Measurements from ENCODE around the gene CDC42BPA.
"Not testable (repeated sequence)": the region's sequence is repeated elsewhere in the genome, so short reads cannot be mapped to it uniquely, and the experiment has no call there.

CDC42BPA gene

GRCh38 chr1:226955857-226956256 is 362.4 kb downstream of the CDC42BPA start:
- DNase-seq: not testable (repeated sequence)

- no peak for DNase-seq
Observed at GRCh38 chr1:226954777-226955176, 363.5 kb downstream of the CDC42BPA start.

- DNase-seq: no peak
Observed at GRCh38 chr1:226954337-226954736, 364.0 kb downstream of the CDC42BPA start.

GRCh38 chr1:226953175-226953800 is 365.0 kb downstream of the CDC42BPA start:
- DNase-seq: no peak

- DNase-seq: no peak
Observed at GRCh38 chr1:226952118-226952441, 366.2 kb downstream of the CDC42BPA start.

- DNase-seq: no peak
Observed at GRCh38 chr1:226951286-226952117, 366.8 kb downstream of the CDC42BPA start.

GRCh38 chr1:226950871-226951270 is 367.4 kb downstream of the CDC42BPA start:
- no peak for DNase-seq

GRCh38 chr1:226950316-226950715 is 368.0 kb downstream of the CDC42BPA start:
- DNase-seq: no peak

GRCh38 chr1:226949401-226949800 is 368.9 kb downstream of the CDC42BPA start:
- no peak for DNase-seq

GRCh38 chr1:226948996-226949395 is 369.3 kb downstream of the CDC42BPA start:
- no peak for DNase-seq

GRCh38 chr1:226948480-226948879 is 369.8 kb downstream of the CDC42BPA start:
- no peak for DNase-seq

GRCh38 chr1:226948051-226948450 is 370.2 kb downstream of the CDC42BPA start:
- no peak for DNase-seq

- DNase-seq: peak; percentile 62
Observed at GRCh38 chr1:226946841-226947240, 371.5 kb downstream of the CDC42BPA start.

GRCh38 chr1:226946285-226946684 is 372.0 kb downstream of the CDC42BPA start:
- DNase-seq: no peak

GRCh38 chr1:226945858-226946245 is 372.4 kb downstream of the CDC42BPA start:
- DNase-seq: peak; percentile 49

GRCh38 chr1:226945106-226945857 is 373.0 kb downstream of the CDC42BPA start:
- DNase-seq: peak; percentile 93

- DNase-seq: no peak
Observed at GRCh38 chr1:226943927-226944326, 374.4 kb downstream of the CDC42BPA start.

GRCh38 chr1:226943156-226943555 is 375.1 kb downstream of the CDC42BPA start:
- DNase-seq: no peak

- no peak for DNase-seq
Observed at GRCh38 chr1:226942392-226942791, 375.9 kb downstream of the CDC42BPA start.

- no peak for DNase-seq
Observed at GRCh38 chr1:226940806-226941067, 377.6 kb downstream of the CDC42BPA start.

- DNase-seq: peak; percentile 100
Observed at GRCh38 chr1:226940029-226940805, 378.1 kb downstream of the CDC42BPA start, which contains the start of gene COQ8A. COQ8A (plus strand) TSS chr1:226940294; CDS start chr1:226961386, 21,092 bp downstream.

All from NCI-H69 (cell line).